ACHN (cell line): ENCODE data around the gene UCK2.

Experiments used
- DNase-seq: peaks from one replicate; pipeline ENCODE4 v3.0.0-alpha.2; 2015
- in situ Hi-C: cut with HindIII; loops from 2 replicates; pipeline ENCODE4 v1.10.0; 2017; ENCODE audit warnings: low sequenced_read_pairs, low pct_ligation_motif_present, low pct_unique_long_range_greater_than_20kb

Gene UCK2

GRCh38 chr1:165945911-165946310 lies 118.5 kb downstream of the UCK2 start:
- in situ Hi-C loops: no loop called here
- DNase-seq: no peak

- in situ Hi-C loops: no loop called here
Measured at GRCh38 chr1:165947797-165948455, 120.5 kb downstream of the UCK2 start.

GRCh38 chr1:165949335-165950130 lies 122.1 kb downstream of the UCK2 start:
- peak; percentile 30 for DNase-seq
- in situ Hi-C loops: no loop called here

More at GRCh38 chr1:165947797-165948455, 120.5 kb downstream of the UCK2 start:
- no peak for DNase-seq

GRCh38 chr1:165954940-165955339 lies 127.5 kb downstream of the UCK2 start:
- in situ Hi-C loops: no loop called here
- DNase-seq: no peak

GRCh38 chr1:165958306-165958705 lies 130.9 kb downstream of the UCK2 start:
- no peak for DNase-seq
- in situ Hi-C loops: no loop called here

- DNase-seq: no peak
- in situ Hi-C loops: no loop called here
Measured at GRCh38 chr1:165960136-165960535, 132.7 kb downstream of the UCK2 start.

GRCh38 chr1:165960881-165961280 lies 133.5 kb downstream of the UCK2 start:
- DNase-seq: no peak
- in situ Hi-C loops: no loop called here
